ENCODE measurements around the gene COL1A1.

DNA sequence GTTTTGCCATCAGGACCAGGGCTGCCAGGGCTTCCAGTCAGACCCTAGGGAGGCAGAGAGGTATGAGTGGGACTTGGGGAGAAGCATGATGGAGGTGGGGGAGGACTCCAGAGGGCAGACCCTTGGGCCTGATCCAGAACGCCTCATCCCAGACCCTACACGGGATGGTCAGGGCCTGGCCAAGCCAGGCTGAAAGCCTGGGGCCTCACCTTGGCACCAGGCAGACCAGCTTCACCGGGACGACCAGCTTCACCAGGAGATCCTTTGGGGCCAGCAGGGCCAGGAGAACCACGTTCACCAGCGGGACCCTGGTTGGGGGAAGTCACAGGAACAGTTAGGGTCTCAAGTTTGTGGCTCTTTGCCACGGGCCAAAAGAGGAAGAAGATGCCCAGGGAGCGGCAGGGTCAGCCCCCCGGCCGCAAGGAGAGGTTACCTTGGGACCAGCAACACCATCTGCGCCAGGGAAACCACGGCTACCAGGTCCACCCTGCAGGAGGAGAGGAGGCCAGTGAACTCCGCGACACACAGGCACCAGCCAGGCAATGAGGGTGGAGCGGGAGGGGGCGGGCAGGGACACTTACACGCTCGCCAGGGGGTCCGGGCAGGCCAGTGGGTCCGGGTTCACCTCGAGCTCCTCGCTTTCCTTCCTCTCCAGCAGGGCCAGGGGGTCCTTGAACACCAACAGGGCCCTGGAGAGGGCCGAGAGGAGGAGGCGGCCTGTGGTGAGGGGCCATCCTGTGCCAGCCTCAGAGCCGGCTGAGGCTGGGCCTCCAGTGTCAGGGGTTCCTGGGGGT lies 7.1 kb downstream of the COL1A1 start:
- TF ChIP-seq, protein P1, sequence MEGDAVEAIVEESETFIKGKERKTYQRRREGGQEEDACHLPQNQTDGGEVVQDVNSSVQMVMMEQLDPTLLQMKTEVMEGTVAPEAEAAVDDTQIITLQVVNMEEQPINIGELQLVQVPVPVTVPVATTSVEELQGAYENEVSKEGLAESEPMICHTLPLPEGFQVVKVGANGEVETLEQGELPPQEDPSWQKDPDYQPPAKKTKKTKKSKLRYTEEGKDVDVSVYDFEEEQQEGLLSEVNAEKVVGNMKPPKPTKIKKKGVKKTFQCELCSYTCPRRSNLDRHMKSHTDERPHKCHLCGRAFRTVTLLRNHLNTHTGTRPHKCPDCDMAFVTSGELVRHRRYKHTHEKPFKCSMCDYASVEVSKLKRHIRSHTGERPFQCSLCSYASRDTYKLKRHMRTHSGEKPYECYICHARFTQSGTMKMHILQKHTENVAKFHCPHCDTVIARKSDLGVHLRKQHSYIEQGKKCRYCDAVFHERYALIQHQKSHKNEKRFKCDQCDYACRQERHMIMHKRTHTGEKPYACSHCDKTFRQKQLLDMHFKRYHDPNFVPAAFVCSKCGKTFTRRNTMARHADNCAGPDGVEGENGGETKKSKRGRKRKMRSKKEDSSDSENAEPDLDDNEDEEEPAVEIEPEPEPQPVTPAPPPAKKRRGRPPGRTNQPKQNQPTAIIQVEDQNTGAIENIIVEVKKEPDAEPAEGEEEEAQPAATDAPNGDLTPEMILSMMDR (IDR thresholded peaks at IDR 0.05), result no peak
- TF ChIP-seq EZH2phosphoT487 (IDR thresholded peaks at IDR 0.05) (no peak), EZH2 (IDR thresholded peaks at IDR 0.05) (no peak)

Measured in neural progenitor cell (in vitro differentiated cells).